Neural progenitor cell (in vitro differentiated cells): ENCODE measurements around the gene BTG2.

Experiments used
- EZH2 ChIP-seq: fragments of 200-600 bp; sonication (generic); IDR thresholded peaks from 2 replicates; pipeline ENCODE4 v1.6.1; 2017; ENCODE audit warnings: antibody characterized with exemption, mild to moderate bottlenecking, moderate library complexity
- EZH2phosphoT487 ChIP-seq: fragments of 200-600 bp; sonication (generic); IDR thresholded peaks from 2 replicates; pipeline ENCODE4 v1.6.1; 2017; ENCODE audit warnings: antibody characterized with exemption
- TF ChIP-seq, protein P1 (sequence below): fragments of 200-600 bp; sonication (generic); IDR thresholded peaks from 2 replicates; pipeline ENCODE4 v1.5.1; 2017; ENCODE audit warnings: antibody characterized with exemption, mild to moderate bottlenecking

DNA sequence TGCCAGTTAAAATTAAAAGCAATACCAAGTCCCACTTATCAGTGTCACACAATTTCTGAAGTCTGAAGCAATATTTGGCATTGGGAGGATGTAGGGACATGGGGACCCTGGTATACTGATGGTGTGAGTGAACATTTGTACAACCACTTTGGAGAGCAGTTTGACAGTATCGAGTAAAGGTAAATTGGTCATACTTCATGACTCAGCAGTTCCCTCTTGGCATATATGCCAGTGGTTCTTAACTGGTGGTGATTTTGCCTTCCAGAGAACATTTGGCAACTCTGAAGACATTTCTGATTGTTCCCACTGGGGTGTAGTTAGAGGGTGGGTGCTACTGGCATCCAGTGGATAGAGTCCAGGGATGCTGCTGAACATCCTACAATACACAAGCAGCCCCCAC is 25.9 kb downstream of the BTG2 start:
- TF ChIP-seq, protein P1, sequence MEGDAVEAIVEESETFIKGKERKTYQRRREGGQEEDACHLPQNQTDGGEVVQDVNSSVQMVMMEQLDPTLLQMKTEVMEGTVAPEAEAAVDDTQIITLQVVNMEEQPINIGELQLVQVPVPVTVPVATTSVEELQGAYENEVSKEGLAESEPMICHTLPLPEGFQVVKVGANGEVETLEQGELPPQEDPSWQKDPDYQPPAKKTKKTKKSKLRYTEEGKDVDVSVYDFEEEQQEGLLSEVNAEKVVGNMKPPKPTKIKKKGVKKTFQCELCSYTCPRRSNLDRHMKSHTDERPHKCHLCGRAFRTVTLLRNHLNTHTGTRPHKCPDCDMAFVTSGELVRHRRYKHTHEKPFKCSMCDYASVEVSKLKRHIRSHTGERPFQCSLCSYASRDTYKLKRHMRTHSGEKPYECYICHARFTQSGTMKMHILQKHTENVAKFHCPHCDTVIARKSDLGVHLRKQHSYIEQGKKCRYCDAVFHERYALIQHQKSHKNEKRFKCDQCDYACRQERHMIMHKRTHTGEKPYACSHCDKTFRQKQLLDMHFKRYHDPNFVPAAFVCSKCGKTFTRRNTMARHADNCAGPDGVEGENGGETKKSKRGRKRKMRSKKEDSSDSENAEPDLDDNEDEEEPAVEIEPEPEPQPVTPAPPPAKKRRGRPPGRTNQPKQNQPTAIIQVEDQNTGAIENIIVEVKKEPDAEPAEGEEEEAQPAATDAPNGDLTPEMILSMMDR, result no peak
- TF ChIP-seq EZH2 (no peak), EZH2phosphoT487 (no peak)
